PC-9 (cell line): ENCODE results near the gene CPLANE1. TPM values are rescaled to one million over a fixed set of nuclear protein-coding genes. Genes with fewer than 3 reads are reported as not detected.

ENCODE experiments used
- BruUV-seq: library from RNA; stranded (reverse); fragments of 400-500 nt; replicated peaks from 2 replicates; lab custom pipeline; 2021; lab: Mats Ljungman, UMichigan
- CTCF ChIA-PET: fragments of 300-600 bp; sonication (Branson Sonifier 250); formaldehyde crosslinking; loops from one replicate; lab custom pipeline; 2022; ENCODE audit warnings: antibody characterized with exemption; lab: Charles Lee
- POLR2A ChIA-PET: fragments of 300-600 bp; sonication (Branson Sonifier 250); formaldehyde crosslinking; loops from one replicate; lab custom pipeline; 2022; ENCODE audit warnings: antibody characterized with exemption; ENCODE audit not compliant: unreplicated experiment; lab: Charles Lee
- DNase-seq, 2 experiments: peaks; one replicate each; pipeline versions ENCODE4 v3.0.0 to v3.0.0-alpha.2; 2015 to 2022; ENCODE audit warnings: mixed read lengths in 1 of 2
- H2AFZ ChIP-seq: fragments of 200-600 bp; sonication (generic); 2 replicates; pipeline ENCODE4 v1.8.1; 2017; ENCODE audit warnings: antibody characterized with exemption
- H3F3A ChIP-seq: fragments of 200-600 bp; sonication (generic); 2 replicates; pipeline ENCODE4 v1.8.1; 2017; ENCODE audit warnings: antibody characterized with exemption, mild to moderate bottlenecking, low read depth; ENCODE audit not compliant: insufficient read depth
- H3K27ac ChIP-seq: fragments of 200-600 bp; sonication (generic); 2 replicates; pipeline ENCODE4 v1.6.1; 2016; ENCODE audit warnings: mixed run types
- H3K27me3 ChIP-seq: fragments of 200-600 bp; sonication (generic); 2 replicates; pipeline ENCODE4 v1.6.1; 2016; ENCODE audit warnings: low read depth, mixed run types; ENCODE audit not compliant: insufficient read depth
- H3K36me3 ChIP-seq: fragments of 200-600 bp; sonication (generic); 2 replicates; pipeline ENCODE4 v1.6.1; 2016; ENCODE audit warnings: low read depth, mixed run types
- H3K4me1 ChIP-seq: fragments of 200-600 bp; sonication (generic); replicated peaks from 2 replicates; pipeline ENCODE4 v1.6.1; 2016; ENCODE audit warnings: mixed run types; ENCODE audit not compliant: insufficient read depth
- H3K4me2 ChIP-seq: fragments of 200-600 bp; sonication (generic); 2 replicates; pipeline ENCODE4 v1.6.1; 2017; ENCODE audit warnings: mixed run types
- H3K4me3 ChIP-seq: fragments of 200-600 bp; sonication (generic); 2 replicates; pipeline ENCODE4 v1.6.1; 2016; ENCODE audit warnings: mixed run types
- H3K79me2 ChIP-seq: fragments of 200-600 bp; sonication (generic); 2 replicates; pipeline ENCODE4 v1.6.1; 2017; ENCODE audit warnings: low read depth, mixed run types
- H3K9me2 ChIP-seq: fragments of 200-600 bp; sonication (generic); 2 replicates; pipeline ENCODE4 v1.8.1; 2017; ENCODE audit warnings: mild to moderate bottlenecking; ENCODE audit not compliant: insufficient read depth
- H3K9me3 ChIP-seq: fragments of 200-600 bp; sonication (generic); 2 replicates; pipeline ENCODE4 v1.8.1; 2016; ENCODE audit warnings: low read depth; ENCODE audit not compliant: insufficient read depth
- H4K20me1 ChIP-seq: fragments of 200-600 bp; sonication (generic); 2 replicates; pipeline ENCODE4 v1.8.1; 2017; ENCODE audit not compliant: insufficient read depth
- EZH2 ChIP-seq: fragments of 200-600 bp; sonication (generic); IDR thresholded peaks from 2 replicates; pipeline ENCODE4 v1.8.0; 2017; ENCODE audit warnings: antibody characterized with exemption, low read depth
- intact Hi-C: fragments of 100-400 bp; cut with micrococcal nuclease; formaldehyde crosslinking; loops from one replicate; pipeline ENCODE4 v1.10.0; 2022; ENCODE audit not compliant: unreplicated experiment
- total RNA-seq: library from RNA; stranded (reverse); gene quantifications from 2 replicates; pipeline ENCODE4 v1.2.3, GENCODE V29; 2021
- TF ChIP-seq, protein P1 (sequence below): fragments of 200-600 bp; sonication (generic); conservative IDR thresholded peaks from 2 replicates; pipeline ENCODE4 v1.6.1; 2017; ENCODE audit warnings: mixed run types, antibody characterized with exemption, mild to moderate bottlenecking, moderate library complexity

Gene CPLANE1
- total RNA-seq, 1 experiment from 2014 or later: 45.5 TPM

- CTCF ChIA-PET: no interaction called here
- intact Hi-C loops: no loop called here
- no TSS peak for BruUV-seq
Observed at GRCh38 chr5:37121465-37121864, 127.7 kb downstream of the CPLANE1 start.

DNA sequence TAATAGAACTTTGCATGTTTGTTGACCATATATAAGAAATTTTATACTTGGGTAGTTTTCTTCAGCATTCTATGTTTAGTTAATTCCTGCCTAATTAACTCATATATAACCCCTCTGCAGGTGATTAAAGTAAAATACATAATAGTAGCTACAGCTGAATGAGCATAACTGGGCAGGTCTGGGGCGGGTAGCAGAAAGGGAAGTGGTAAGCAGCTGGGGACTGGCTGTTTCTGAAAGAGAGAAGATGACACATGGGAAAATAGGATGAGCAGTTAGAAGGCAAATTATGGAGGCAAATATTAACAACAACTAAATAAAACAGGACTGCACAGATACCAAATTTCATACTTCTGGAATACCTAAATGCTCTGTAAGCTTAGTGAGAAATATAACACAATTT is 128.1 kb downstream of the CPLANE1 start:
- H3K4me3 ChIP-seq: no peak overlapping the region
- H3F3A ChIP-seq: no peaks in the 10 kb centered on the region
- no peak overlapping the region for H3K4me2 ChIP-seq
- DNase-seq: no peak
- H3K27me3 ChIP-seq: no peaks in the 10 kb centered on the region
- no TSS peak for BruUV-seq
- H3K4me1 ChIP-seq: no peaks in the 10 kb centered on the region
- no peaks in the 10 kb centered on the region for H4K20me1 ChIP-seq
- H3K27ac ChIP-seq: no peak overlapping the region
- H3K9me3 ChIP-seq: no peaks in the 10 kb centered on the region
- no peaks in the 10 kb centered on the region for H3K9me2 ChIP-seq
- no peaks in the 10 kb centered on the region for H3K79me2 ChIP-seq
- H3K36me3 ChIP-seq: no peaks in the 10 kb centered on the region
- TF ChIP-seq, protein P1, sequence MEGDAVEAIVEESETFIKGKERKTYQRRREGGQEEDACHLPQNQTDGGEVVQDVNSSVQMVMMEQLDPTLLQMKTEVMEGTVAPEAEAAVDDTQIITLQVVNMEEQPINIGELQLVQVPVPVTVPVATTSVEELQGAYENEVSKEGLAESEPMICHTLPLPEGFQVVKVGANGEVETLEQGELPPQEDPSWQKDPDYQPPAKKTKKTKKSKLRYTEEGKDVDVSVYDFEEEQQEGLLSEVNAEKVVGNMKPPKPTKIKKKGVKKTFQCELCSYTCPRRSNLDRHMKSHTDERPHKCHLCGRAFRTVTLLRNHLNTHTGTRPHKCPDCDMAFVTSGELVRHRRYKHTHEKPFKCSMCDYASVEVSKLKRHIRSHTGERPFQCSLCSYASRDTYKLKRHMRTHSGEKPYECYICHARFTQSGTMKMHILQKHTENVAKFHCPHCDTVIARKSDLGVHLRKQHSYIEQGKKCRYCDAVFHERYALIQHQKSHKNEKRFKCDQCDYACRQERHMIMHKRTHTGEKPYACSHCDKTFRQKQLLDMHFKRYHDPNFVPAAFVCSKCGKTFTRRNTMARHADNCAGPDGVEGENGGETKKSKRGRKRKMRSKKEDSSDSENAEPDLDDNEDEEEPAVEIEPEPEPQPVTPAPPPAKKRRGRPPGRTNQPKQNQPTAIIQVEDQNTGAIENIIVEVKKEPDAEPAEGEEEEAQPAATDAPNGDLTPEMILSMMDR: no peak
- no peak for TF ChIP-seq EZH2
- H2AFZ ChIP-seq: no peak overlapping the region
- intact Hi-C loops: no loop called here
- ChIA-PET CTCF (no interaction called here), POLR2A (interaction anchor here (0.6 kb wide), 1 partner anchor 81 kb away, joined by 3 read pairs; no protein-coding TSS in a partner anchor)

More at GRCh38 chr5:37121465-37121864, 127.7 kb downstream of the CPLANE1 start:
- H3K4me3 ChIP-seq: no peak overlapping the region
- POLR2A ChIA-PET: no interaction called here
- no peaks in the 10 kb centered on the region for H3K9me2 ChIP-seq
- no peak for DNase-seq
- H3K79me2 ChIP-seq: no peaks in the 10 kb centered on the region
- no peaks in the 10 kb centered on the region for H4K20me1 ChIP-seq
- H3K36me3 ChIP-seq: no peaks in the 10 kb centered on the region
- no peaks in the 10 kb centered on the region for H3K27me3 ChIP-seq
- no peaks in the 10 kb centered on the region for H3K9me3 ChIP-seq
- no peak overlapping the region for H3K4me2 ChIP-seq
- no peak overlapping the region for H3K27ac ChIP-seq
- H3K4me1 ChIP-seq: no peaks in the 10 kb centered on the region
- no peak overlapping the region for H2AFZ ChIP-seq
- TF ChIP-seq EZH2: no peak
- TF ChIP-seq, protein P1: no peak
- no peaks in the 10 kb centered on the region for H3F3A ChIP-seq

DNA sequence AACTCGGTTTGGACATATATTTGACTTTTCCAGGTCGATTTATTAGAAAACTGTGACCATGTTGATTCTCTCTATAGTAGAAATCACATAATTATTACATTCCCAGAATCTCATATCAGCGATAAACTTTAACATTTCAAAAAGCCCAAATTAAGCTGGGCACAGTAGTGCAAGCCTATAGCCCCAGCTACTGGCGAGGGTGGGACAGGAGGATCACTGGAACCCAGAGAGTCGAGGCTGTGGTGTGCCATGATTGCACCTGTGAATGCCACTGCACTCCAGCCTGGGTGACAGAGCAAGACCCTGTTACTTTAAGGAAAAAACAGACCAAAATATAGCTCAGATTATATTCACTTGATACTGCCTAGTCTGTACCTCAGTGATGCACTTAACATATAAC is 128.9 kb downstream of the CPLANE1 start:
- Histone ChIP-seq H3K79me2 (no peaks in the 10 kb centered on the region), H3K9me3 (no peaks in the 10 kb centered on the region), H3K4me3 (no peak overlapping the region), H2AFZ (no peak overlapping the region), H3K27ac (no peak overlapping the region), H3F3A (no peaks in the 10 kb centered on the region), H3K36me3 (no peaks in the 10 kb centered on the region), H3K4me2 (no peak overlapping the region), H3K4me1 (no peaks in the 10 kb centered on the region), H3K9me2 (no peaks in the 10 kb centered on the region), H3K27me3 (no peaks in the 10 kb centered on the region), H4K20me1 (no peaks in the 10 kb centered on the region)
- POLR2A ChIA-PET: interaction anchor here (0.6 kb wide), 1 partner anchor 81 kb away, joined by 3 read pairs; no protein-coding TSS in a partner anchor
- BruUV-seq: no TSS peak
- no peak for DNase-seq
- intact Hi-C loops: no loop called here
- CTCF ChIA-PET: no interaction called here
- no peak for TF ChIP-seq EZH2
- TF ChIP-seq, protein P1: no peak
